ENCODE measurements around the gene PIM3.

PIM3 gene

GRCh38 chr22:49991907-49992533, 31.4 kb downstream of the PIM3 start:
- DNase-seq (ENCODE audit: low read depth): no peak

- DNase-seq (ENCODE audit: low read depth): no peak
Measured at GRCh38 chr22:49992921-49993648, 32.5 kb downstream of the PIM3 start.

- no peak for DNase-seq (ENCODE audit: low read depth)
Measured at GRCh38 chr22:49993649-49994360, 33.2 kb downstream of the PIM3 start.

- no peak for DNase-seq (ENCODE audit: low read depth)
Measured at GRCh38 chr22:49994361-49995040, 33.9 kb downstream of the PIM3 start.

- no peak for DNase-seq (ENCODE audit: low read depth)
Measured at GRCh38 chr22:49995041-49995360, 34.4 kb downstream of the PIM3 start.

GRCh38 chr22:49995361-49996118, 35.0 kb downstream of the PIM3 start:
- DNase-seq (ENCODE audit: low read depth): no peak

- no peak for DNase-seq (ENCODE audit: low read depth)
Measured at GRCh38 chr22:49996119-49996517, 35.5 kb downstream of the PIM3 start.

GRCh38 chr22:49996518-49997250, 36.1 kb downstream of the PIM3 start:
- DNase-seq (ENCODE audit: low read depth): no peak

- no peak for DNase-seq (ENCODE audit: low read depth)
Measured at GRCh38 chr22:49997251-49997599, 36.7 kb downstream of the PIM3 start.

GRCh38 chr22:49997932-49998717, 37.6 kb downstream of the PIM3 start:
- DNase-seq (ENCODE audit: low read depth): no peak

GRCh38 chr22:49998718-49999062, 38.1 kb downstream of the PIM3 start:
- DNase-seq (ENCODE audit: low read depth): no peak

- DNase-seq (ENCODE audit: low read depth): no peak
Measured at GRCh38 chr22:49999063-49999945, 38.7 kb downstream of the PIM3 start.

- DNase-seq (ENCODE audit: low read depth): no peak
Measured at GRCh38 chr22:49999946-50000586, 39.5 kb downstream of the PIM3 start.

GRCh38 chr22:50000587-50001387, 40.2 kb downstream of the PIM3 start:
- DNase-seq (ENCODE audit: low read depth): no peak

GRCh38 chr22:50001388-50002231, 41.0 kb downstream of the PIM3 start:
- DNase-seq (ENCODE audit: low read depth): no peak

GRCh38 chr22:50002791-50003190, 42.2 kb downstream of the PIM3 start:
- no peak for DNase-seq (ENCODE audit: low read depth)

- no peak for DNase-seq (ENCODE audit: low read depth)
Measured at GRCh38 chr22:50004918-50005317, 44.3 kb downstream of the PIM3 start.
